ENCODE measurements around the gene TMEM179. TPM values are rescaled to one million over a fixed set of nuclear protein-coding genes. Genes with fewer than 3 reads are reported as not detected.

The TMEM179 gene
- total and polyA plus RNA-seq, 8 donors, result 1.1 to 35.3 (median 3.3) TPM

GRCh38 chr14:104577426-104577825, 27.1 kb downstream of the TMEM179 start:
- ATAC-seq (peak in 1 of 4 donors; percentile 4), FAIRE-seq (no peak), DNase-seq (no peak)
- Histone ChIP-seq H3K4me3 (no peak overlapping the region), H3K27me3 (no peaks in the 10 kb centered on the region), H3K4me1 (peaks cover 0 to 16% (median 15%) of the 10 kb centered on the region in 3 donors), H3K9me3 (no peaks in the 10 kb centered on the region), H3K36me3 (no peaks in the 10 kb centered on the region), H3K27ac (no peak overlapping the region)
- intact Hi-C loops (cut with DNase I), result no loop called here
- TF ChIP-seq CTCF (IDR thresholded peaks at IDR 0.05), result no peak
- WGBS, 2 donors, result 54 to 73% methylated on average over 11 to 12 of the region's 12 CpGs

DNA sequence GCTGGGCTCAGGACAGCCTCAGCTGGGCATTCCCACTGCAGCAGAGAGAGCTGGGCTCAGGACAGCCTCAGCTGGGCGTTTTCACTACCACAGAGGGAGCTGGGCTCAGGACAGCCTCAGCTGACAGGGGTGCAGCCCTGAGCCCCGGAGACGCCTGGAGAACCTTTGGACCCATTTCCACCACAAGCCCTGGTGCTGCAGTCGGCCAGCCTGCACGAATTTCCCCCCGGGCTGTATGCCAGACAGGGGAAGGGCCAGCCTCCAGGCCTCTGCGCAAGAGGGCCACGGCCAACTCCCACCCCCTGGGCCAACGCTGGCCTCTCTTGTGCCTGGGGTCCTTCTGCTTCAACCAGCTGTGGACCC, 27.6 kb downstream of the TMEM179 start:
- ATAC-seq (peak in 1 of 4 donors; percentile 6), DNase-seq (no peak), FAIRE-seq (no peak)
- H3K27me3 ChIP-seq, result no peaks in the 10 kb centered on the region
- H3K36me3 ChIP-seq, result no peaks in the 10 kb centered on the region
- 29 to 38% methylated on average over 9 of the region's 9 CpGs for WGBS, 2 donors
- no peak overlapping the region for H3K4me3 ChIP-seq
- no peak overlapping the region for H3K27ac ChIP-seq
- H3K9me3 ChIP-seq, result no peaks in the 10 kb centered on the region
- no peak for TF ChIP-seq CTCF (IDR thresholded peaks at IDR 0.05)
- intact Hi-C loops (cut with DNase I), result no loop called here
- H3K4me1 ChIP-seq, result peaks cover 0 to 15% (median 13%) of the 10 kb centered on the region in 3 donors

GRCh38 chr14:104576232-104576969, 28.2 kb downstream of the TMEM179 start:
- Histone ChIP-seq H3K9me3 (no peaks in the 10 kb centered on the region), H3K36me3 (no peaks in the 10 kb centered on the region), H3K27me3 (no peaks in the 10 kb centered on the region), H3K4me3 (no peak overlapping the region), H3K4me1 (peaks cover 0 to 15% (median 13%) of the 10 kb centered on the region in 3 donors), H3K27ac (no peak overlapping the region)
- FAIRE-seq (no peak), ATAC-seq (no peak), DNase-seq (no peak)
- intact Hi-C loops (cut with DNase I), result no loop called here
- 54 to 67% methylated on average over 16 of the region's 16 CpGs for WGBS, 2 donors
- no peak for TF ChIP-seq CTCF (IDR thresholded peaks at IDR 0.05)

GRCh38 chr14:104574978-104575583, 29.5 kb downstream of the TMEM179 start:
- Histone ChIP-seq H3K36me3 (no peaks in the 10 kb centered on the region), H3K27ac (no peak overlapping the region), H3K9me3 (no peaks in the 10 kb centered on the region), H3K27me3 (no peaks in the 10 kb centered on the region), H3K4me1 (peaks cover 0 to 5% (median 5%) of the 10 kb centered on the region in 3 donors), H3K4me3 (no peak overlapping the region)
- no peak for TF ChIP-seq CTCF (IDR thresholded peaks at IDR 0.05)
- 73 to 80% methylated on average over 31 of the region's 31 CpGs for WGBS, 2 donors
- FAIRE-seq (no peak), DNase-seq (no peak), ATAC-seq (no peak)
- intact Hi-C loops (cut with DNase I), result no loop called here

- H3K36me3 ChIP-seq, result no peaks in the 10 kb centered on the region
- intact Hi-C loops (cut with DNase I), result no loop called here
- DNase-seq, result no peak
- H3K27me3 ChIP-seq, result no peaks in the 10 kb centered on the region
- no peak overlapping the region for H3K27ac ChIP-seq
- no peaks in the 10 kb centered on the region for H3K4me1 ChIP-seq
- no peak for FAIRE-seq
- no peaks in the 10 kb centered on the region for H3K9me3 ChIP-seq
- no peak for ATAC-seq
- no peak for TF ChIP-seq CTCF (IDR thresholded peaks at IDR 0.05)
- WGBS, 2 donors, result 56 to 65% methylated on average over 14 of the region's 14 CpGs
- H3K4me3 ChIP-seq, result no peak overlapping the region
These were observed 30.0 kb downstream of the TMEM179 start for GRCh38 chr14:104574536-104574935.

Data from pancreas (tissue), 10 donors.